Sciatic nerve (tissue), 2 donors: ENCODE measurements around the gene MED26. TPM values are rescaled to one million over a fixed set of nuclear protein-coding genes. Genes with fewer than 3 reads are reported as not detected.

Experiments used
- ATAC-seq: fragments of 200-7000 bp; cut with Tn5 transposase; one replicate; pipeline ENCODE4 v1.9.1; 2020; ENCODE audit warnings: mild to moderate bottlenecking, moderate library complexity
- DNase-seq: peaks from one replicate; pipeline ENCODE4 v3.0.0-alpha.2; 2020; ENCODE audit warnings: low spot score
- intact Hi-C: fragments of 100-400 bp; cut with DNase I; formaldehyde crosslinking; loops from one replicate; pipeline ENCODE4 v1.14.2; 2022
- total RNA-seq: library from RNA; stranded (reverse); fragmentation: NEBNext Ultra II Directional; extraction: Animal tissue kit (Norgen Biotek cat#: 25700); gene quantifications from one replicate; pipeline ENCODE4 v1.2.1, GENCODE V29; 2021
- donor health status: DM: no; HTN: no; CAD: no.
- donor health status: DM: no; HTN: no; CAD: no.

Gene MED26
- total RNA-seq, 1 donor from 2014 or later: 11.4 TPM

GRCh38 chr19:16596399-16596798 is 31.6 kb downstream of the MED26 start:
- ATAC-seq: no peak
- intact Hi-C loops: no loop called here
- no peak for DNase-seq

- ATAC-seq: no peak
- no peak for DNase-seq
- intact Hi-C loops: no loop called here
Measured at GRCh38 chr19:16595097-16595496, 32.9 kb downstream of the MED26 start.

- intact Hi-C loops: no loop called here
- ATAC-seq: no peak
Measured at GRCh38 chr19:16594681-16595091, 33.3 kb downstream of the MED26 start.

GRCh38 chr19:16594131-16594586 is 33.8 kb downstream of the MED26 start:
- DNase-seq: no peak
- ATAC-seq: no peak
- intact Hi-C loops: no loop called here

More at GRCh38 chr19:16594681-16595091, 33.3 kb downstream of the MED26 start:
- no peak for DNase-seq

- ATAC-seq (no peak), DNase-seq (no peak)
- intact Hi-C loops: no loop called here
Measured at GRCh38 chr19:16593181-16593580, 34.8 kb downstream of the MED26 start.

GRCh38 chr19:16591803-16592556 is 36.0 kb downstream of the MED26 start:
- ATAC-seq (no peak), DNase-seq (no peak)
- intact Hi-C loops: no loop called here

- DNase-seq: no peak
- intact Hi-C loops: no loop called here
- ATAC-seq: no peak
Measured at GRCh38 chr19:16590876-16591802, 36.9 kb downstream of the MED26 start.

GRCh38 chr19:16589917-16590316 is 38.1 kb downstream of the MED26 start:
- ATAC-seq: no peak
- DNase-seq: no peak
- intact Hi-C loops: no loop called here

GRCh38 chr19:16588824-16589577 is 39.0 kb downstream of the MED26 start:
- intact Hi-C loops: no loop called here
- ATAC-seq (no peak), DNase-seq (no peak)

GRCh38 chr19:16587833-16588823 is 39.9 kb downstream of the MED26 start:
- no peak for DNase-seq
- ATAC-seq: peak; percentile 27
- intact Hi-C loops: no loop called here

- ATAC-seq (no peak), DNase-seq (no peak)
- intact Hi-C loops: no loop called here
Measured at GRCh38 chr19:16586991-16587832, 40.8 kb downstream of the MED26 start.

GRCh38 chr19:16586477-16586871 is 41.5 kb downstream of the MED26 start:
- ATAC-seq: no peak
- intact Hi-C loops: no loop called here
- no peak for DNase-seq

GRCh38 chr19:16585808-16586476 is 42.1 kb downstream of the MED26 start:
- intact Hi-C loops: no loop called here
- DNase-seq: no peak
- ATAC-seq: no peak

GRCh38 chr19:16585094-16585801 is 42.8 kb downstream of the MED26 start:
- DNase-seq (no peak), ATAC-seq (no peak)
- intact Hi-C loops: no loop called here

- DNase-seq: peak; percentile 86
- peak; percentile 91 for ATAC-seq
- intact Hi-C loops: no loop called here
Measured at GRCh38 chr19:16584248-16585093, 43.5 kb downstream of the MED26 start.
